ENCODE measurements around the gene LMF2.

- TF ChIP-seq GATA2 (IDR thresholded peaks at IDR 0.05; ENCODE audit: low read depth, low read length) (no peak), GATA3 (IDR thresholded peaks at IDR 0.05; ENCODE audit: low read depth, low read length) (no peak)
Measured at GRCh38 chr22:50522208-50522805, 14.8 kb upstream of the LMF2 start.
